Sigmoid colon (tissue), 4 donors: Measurements from ENCODE around the gene CCDC33.

Experiments used
- CTCF ChIP-seq, 4 experiments: fragments of 450-650 bp in 3 of 4; fragments of 200-600 bp in 1 of 4; IDR thresholded peaks; one replicate each; pipeline ENCODE4 v1.5.1; 2016 to 2019; ENCODE audit warnings: antibody characterized with exemption in 4 of 4, mild to moderate bottlenecking in 3 of 4, moderate library complexity in 2 of 4
- POLR2AphosphoS5 ChIP-seq, 4 donors: sonication (generic); formaldehyde crosslinking; IDR thresholded peaks; one replicate each; pipeline ENCODE4 v1.6.1; 2017; ENCODE audit warnings: antibody characterized with exemption in 4 of 4

GRCh38 chr15:74208496-74208895 is 27.6 kb upstream of the CCDC33 start:
- no peak for TF ChIP-seq CTCF (IDR thresholded peaks at IDR 0.05)
- TF ChIP-seq POLR2AphosphoS5 (IDR thresholded peaks at IDR 0.05) = no peak
